ENCODE results near the gene KDM2A.

The KDM2A gene

GRCh38 chr11:67285541-67286498, 166.8 kb downstream of the KDM2A start:
- peak; percentile 47 for DNase-seq (ENCODE audit: low spot score)

GRCh38 chr11:67286621-67287333, 167.7 kb downstream of the KDM2A start:
- no peak for DNase-seq (ENCODE audit: low spot score)

- DNase-seq (ENCODE audit: low spot score): no peak
Measured at GRCh38 chr11:67287355-67288197, 168.5 kb downstream of the KDM2A start.

- no peak for DNase-seq (ENCODE audit: low spot score)
Measured at GRCh38 chr11:67288198-67288451, 169.1 kb downstream of the KDM2A start.

GRCh38 chr11:67288452-67289225, 169.6 kb downstream of the KDM2A start:
- peak; percentile 84 for DNase-seq (ENCODE audit: low spot score)

GRCh38 chr11:67289226-67289650, 170.2 kb downstream of the KDM2A start, which contains the start of gene ANKRD13D:
TSS of gene ANKRD13D (plus strand) at chr11:67289303. CDS start at chr11:67289461, 158 bp downstream.
- no peak for DNase-seq (ENCODE audit: low spot score)

- DNase-seq (ENCODE audit: low spot score): no peak
Measured at GRCh38 chr11:67289651-67290479, 170.8 kb downstream of the KDM2A start.

GRCh38 chr11:67290801-67291200, 171.7 kb downstream of the KDM2A start:
- no peak for DNase-seq (ENCODE audit: low spot score)

- no peak for DNase-seq (ENCODE audit: low spot score)
Measured at GRCh38 chr11:67291481-67292381, 172.7 kb downstream of the KDM2A start.

- no peak for DNase-seq (ENCODE audit: low spot score)
Measured at GRCh38 chr11:67292671-67293070, 173.6 kb downstream of the KDM2A start.

- DNase-seq (ENCODE audit: low spot score): peak; percentile 81
Measured at GRCh38 chr11:67293090-67293489, 174.0 kb downstream of the KDM2A start.

- DNase-seq (ENCODE audit: low spot score): no peak
Measured at GRCh38 chr11:67295846-67296245, 176.8 kb downstream of the KDM2A start.

GRCh38 chr11:67298786-67299185, 179.7 kb downstream of the KDM2A start:
- DNase-seq (ENCODE audit: low spot score): no peak

- DNase-seq (ENCODE audit: low spot score): no peak
Measured at GRCh38 chr11:67299471-67300191, 180.6 kb downstream of the KDM2A start.

- no peak for DNase-seq (ENCODE audit: low spot score)
Measured at GRCh38 chr11:67300256-67300755, 181.2 kb downstream of the KDM2A start.

GRCh38 chr11:67300756-67301312, 181.8 kb downstream of the KDM2A start:
- DNase-seq (ENCODE audit: low spot score): no peak

- DNase-seq (ENCODE audit: low spot score): no peak
Measured at GRCh38 chr11:67301313-67301921, 182.4 kb downstream of the KDM2A start.
